H1 (cell line): ENCODE data around the gene TRIM46. TPM values are rescaled to one million over a fixed set of nuclear protein-coding genes. Genes with fewer than 3 reads are reported as not detected.

Experiments
- CTCF ChIA-PET: fragments of 300-600 bp; sonication (Branson Sonifier 250); formaldehyde crosslinking; loops from one replicate; lab custom pipeline; 2021; ENCODE audit not compliant: partially characterized antibody; lab: Charles Lee
- POLR2A ChIA-PET: fragments of 300-600 bp; sonication (Branson Sonifier 250); formaldehyde crosslinking; loops from one replicate; lab custom pipeline; 2021; ENCODE audit warnings: inconsistent platforms; ENCODE audit not compliant: partially characterized antibody; lab: Charles Lee
- DNase-seq, 2 experiments: peaks; one replicate each; pipeline versions ENCODE4 v3.0.0 to v3.0.0-alpha.2; 2010 to 2022; ENCODE audit warnings: low spot score in 2 of 2, low read depth in 1 of 2, mixed read lengths in 1 of 2
- FAIRE-seq: peaks from 2 replicates; lab custom pipeline; 2011; peaks lifted over from hg19 to GRCh38; lab: Jason Lieb, UNC
- H2AFZ ChIP-seq: 2 replicates; pipeline ENCODE4 v1.8.1; 2012; ENCODE audit warnings: low read length, inconsistent platforms
- H2AK5ac ChIP-seq: 2 replicates; pipeline ENCODE4 v1.6.1; 2013; ENCODE audit warnings: low read depth, low read length
- H2BK120ac ChIP-seq: replicated peaks from 2 replicates; pipeline ENCODE3; 2013; ENCODE audit warnings: low read depth, low read length, inconsistent platforms
- H2BK12ac ChIP-seq: 2 replicates; pipeline ENCODE4 v1.6.1; 2013; ENCODE audit warnings: low read depth, low read length
- H2BK15ac ChIP-seq: 2 replicates; pipeline ENCODE4 v1.6.1; 2013; ENCODE audit warnings: low read length
- H2BK20ac ChIP-seq: 2 replicates; pipeline ENCODE4 v1.6.1; 2013; ENCODE audit warnings: low read length
- H2BK5ac ChIP-seq: 2 replicates; pipeline ENCODE4 v1.6.1; 2013; ENCODE audit warnings: low read depth, low read length
- H3K14ac ChIP-seq: 2 replicates; pipeline ENCODE4 v1.6.1; 2013; ENCODE audit warnings: inconsistent platforms; ENCODE audit not compliant: insufficient read length
- H3K18ac ChIP-seq: 2 replicates; pipeline ENCODE4 v1.6.1; 2013; ENCODE audit warnings: low read length; ENCODE audit errors: extremely low read depth
- H3K23ac ChIP-seq: 2 replicates; pipeline ENCODE4 v1.6.1; 2013; ENCODE audit warnings: inconsistent platforms; ENCODE audit not compliant: insufficient read length
- H3K23me2 ChIP-seq: 2 replicates; pipeline ENCODE4 v1.6.1; 2013; ENCODE audit warnings: low read depth, low read length
- H3K27ac ChIP-seq: 2 replicates; pipeline ENCODE4 v1.6.1; 2011; ENCODE audit warnings: low read depth, low read length, inconsistent platforms
- H3K27me3 ChIP-seq, 4 experiments: replicated peaks in 1 of 4; 1 replicate in 1 of 4; 2 replicates in 3 of 4; pipeline versions ENCODE4 v1.6.1 to v1.8.1; 2011 to 2013; ENCODE audit warnings: low read length in 3 of 4, mild to moderate bottlenecking in 3 of 4, inconsistent platforms in 2 of 4, mixed read lengths in 2 of 4, moderate library complexity in 1 of 4; ENCODE audit not compliant: control insufficient read depth in 3 of 4, insufficient read depth in 3 of 4; ENCODE audit errors: extremely low read depth in 1 of 4
- H3K36me3 ChIP-seq, 4 experiments: 2 replicates each; pipeline versions ENCODE4 v1.6.1 to v1.8.1; 2011 to 2013; ENCODE audit warnings: mild to moderate bottlenecking in 4 of 4, low read length in 3 of 4, moderate library complexity in 2 of 4, control low read depth in 1 of 4, inconsistent platforms in 1 of 4; ENCODE audit not compliant: insufficient read depth in 4 of 4, control insufficient read depth in 2 of 4
- H3K4ac ChIP-seq: replicated peaks from 2 replicates; pipeline ENCODE3; 2013; ENCODE audit warnings: low read length, low read depth, mixed read lengths, inconsistent platforms; ENCODE audit not compliant: insufficient read length
- H3K4me1 ChIP-seq, 4 experiments: replicated peaks in 1 of 4; 1 replicate in 1 of 4; 2 replicates in 3 of 4; pipeline versions ENCODE4 v1.6.1 to v1.8.1; 2011 to 2013; ENCODE audit warnings: low read length in 3 of 4, inconsistent platforms in 2 of 4, mixed read lengths in 1 of 4; ENCODE audit not compliant: insufficient read depth in 4 of 4, control insufficient read depth in 3 of 4
- H3K4me2 ChIP-seq, 2 experiments: 2 replicates each; pipeline versions ENCODE4 v1.6.1 to v1.8.1; 2011 to 2013; ENCODE audit warnings: low read depth in 2 of 2, low read length in 2 of 2, control low read depth in 1 of 2, inconsistent platforms in 1 of 2, mild to moderate bottlenecking in 1 of 2; ENCODE audit not compliant: insufficient read depth in 1 of 2
- H3K4me3 ChIP-seq, 4 experiments: fragments of 200-600, 300-600 bp in 1 of 4; sonication (generic), shearing (Covaris generic), sonication (Bioruptor Twin) in 1 of 4; 2 replicates each; pipeline versions ENCODE4 v1.5.1 to v1.8.1; 2011 to 2016; ENCODE audit warnings: low read length in 4 of 4, low read depth in 3 of 4, control low read depth in 2 of 4, inconsistent platforms in 2 of 4, mild to moderate bottlenecking in 2 of 4, mixed read lengths in 1 of 4, moderate library complexity in 1 of 4; ENCODE audit not compliant: insufficient read depth in 2 of 4; ENCODE audit errors: extremely low read depth in 1 of 4
- H3K56ac ChIP-seq: replicated peaks from 2 replicates; pipeline ENCODE3; 2013; ENCODE audit warnings: low read depth, mild to moderate bottlenecking, mixed read lengths, low read length, inconsistent platforms; ENCODE audit not compliant: insufficient read length
- H3K79me1 ChIP-seq: 2 replicates; pipeline ENCODE4 v1.6.1; 2013; ENCODE audit warnings: low read depth, low read length, control low read depth
- H3K79me2 ChIP-seq, 2 experiments: 2 replicates each; pipeline versions ENCODE4 v1.6.1 to v1.8.1; 2012 to 2013; ENCODE audit warnings: low read length in 2 of 2, mild to moderate bottlenecking in 2 of 2, inconsistent platforms in 1 of 2; ENCODE audit not compliant: insufficient read depth in 2 of 2, control insufficient read depth in 1 of 2
- H3K9ac ChIP-seq, 4 experiments: replicated peaks in 1 of 4; 1 replicate in 1 of 4; 2 replicates in 3 of 4; pipeline versions ENCODE4 v1.6.1 to v1.8.1; 2011 to 2013; ENCODE audit warnings: low read depth in 3 of 4, low read length in 3 of 4, control low read depth in 2 of 4, mild to moderate bottlenecking in 2 of 4, moderate library complexity in 2 of 4, inconsistent platforms in 1 of 4; ENCODE audit errors: extremely low read depth in 1 of 4
- H3K9me3 ChIP-seq, 2 experiments: 2 replicates each; pipeline versions ENCODE4 v1.6.1 to v1.8.1; 2012 to 2013; ENCODE audit warnings: mild to moderate bottlenecking in 2 of 2, moderate library complexity in 2 of 2, control low read depth in 1 of 2, inconsistent platforms in 1 of 2, low read depth in 1 of 2, low read length in 1 of 2, mixed read lengths in 1 of 2; ENCODE audit not compliant: insufficient read depth in 2 of 2
- H4K20me1 ChIP-seq, 2 experiments: replicated peaks in 1 of 2; 2 replicates each; pipeline versions ENCODE3 to v1.8.1; 2011 to 2013; ENCODE audit warnings: inconsistent platforms in 2 of 2, low read length in 2 of 2, mild to moderate bottlenecking in 1 of 2; ENCODE audit not compliant: insufficient read depth in 2 of 2, control insufficient read depth in 1 of 2
- H4K5ac ChIP-seq: 2 replicates; pipeline ENCODE4 v1.6.1; 2013; ENCODE audit warnings: low read length, low read depth, mixed read lengths, inconsistent platforms; ENCODE audit not compliant: insufficient read length
- H4K8ac ChIP-seq: 2 replicates; pipeline ENCODE4 v1.8.0; 2013; ENCODE audit warnings: mild to moderate bottlenecking, moderate library complexity, low read length, inconsistent platforms; ENCODE audit not compliant: insufficient read depth; ENCODE audit errors: extremely low read depth
- H4K91ac ChIP-seq: replicated peaks from 2 replicates; pipeline ENCODE3; 2013; ENCODE audit warnings: low read length, mixed read lengths, inconsistent platforms; ENCODE audit not compliant: insufficient read length
- ASH2L ChIP-seq: fragments of 200-600, 300-600 bp; sonication (generic); IDR thresholded peaks from one replicate; pipeline ENCODE4 v1.7.1; 2017; ENCODE audit warnings: low read length
- ATF2 ChIP-seq: IDR thresholded peaks from 2 replicates; pipeline ENCODE4 v1.6.1; 2012; ENCODE audit warnings: low read length, inconsistent platforms
- BCL11A ChIP-seq, 2 experiments: IDR thresholded peaks; one replicate each; pipeline ENCODE4 v1.6.1; 2011; ENCODE audit warnings: low read depth in 2 of 2, low read length in 2 of 2, mild to moderate bottlenecking in 2 of 2
- E2F6 ChIP-seq: IDR thresholded peaks from 2 replicates; pipeline ENCODE4 v1.6.1; 2012; ENCODE audit warnings: inconsistent platforms
- MAX ChIP-seq: IDR thresholded peaks from 2 replicates; pipeline ENCODE4 v1.6.1; 2012; ENCODE audit warnings: inconsistent platforms
- RBBP5 ChIP-seq: IDR thresholded peaks from 2 replicates; pipeline ENCODE4 v1.7.1; 2012; ENCODE audit warnings: low read depth, mild to moderate bottlenecking, inconsistent platforms, low read length, moderate library complexity, borderline replicate concordance
- RFX5 ChIP-seq: IDR thresholded peaks from 2 replicates; pipeline ENCODE4 v1.6.1; 2011; ENCODE audit warnings: low read depth, low read length, improper control_type of control experiment, borderline replicate concordance
- SIN3A ChIP-seq, 2 experiments: IDR thresholded peaks in 1 of 2; conservative IDR thresholded peaks in 1 of 2; 2 replicates each; pipeline ENCODE4 v1.6.1; 2011 to 2012; ENCODE audit warnings: low read length in 2 of 2, improper control_type of control experiment in 1 of 2, low read depth in 1 of 2, mild to moderate bottlenecking in 1 of 2
- TEAD4 ChIP-seq: IDR thresholded peaks from 2 replicates; pipeline ENCODE4 v1.6.1; 2012; ENCODE audit warnings: low read depth, low read length, inconsistent platforms, mixed read lengths
- WGBS, 2 experiments: shearing (Covaris generic) in 1 of 2; methylation state at CpG; one replicate each; pipeline versions ENCODE4 v1.1.6 to v1.1.7; 2013 to 2015; ENCODE audit warnings: low lambda C conversion rate in 2 of 2, mixed read lengths in 2 of 2, inconsistent platforms in 1 of 2, low coverage in 1 of 2, missing lambda C conversion rate in 1 of 2; ENCODE audit not compliant: insufficient replicate concordance in 2 of 2, insufficient coverage in 1 of 2, insufficient read length in 1 of 2; ENCODE audit errors: extremely low coverage in 1 of 2, missing lambda C conversion rate in 1 of 2; 5-methylcytosine and 5-hydroxymethylcytosine counted together
- polyA plus RNA-seq, 7 experiments: library from polyadenylated mRNA; depleted of rRNA in 3 of 7; stranded (reverse) in 5 of 7; unstranded in 2 of 7; fragments of >200 nt in 5 of 7; fragments of 200-250 nt in 2 of 7; gene quantifications; 1 replicate in 5 of 7; 2 replicates in 1 of 7; 4 replicates in 1 of 7; pipeline versions ENCODE4 v1.2.1 to v1.2.3, GENCODE V29; 2011 to 2013; ENCODE audit warnings: missing spikeins in 2 of 7, mixed read lengths in 2 of 7
- total RNA-seq: library from RNA; stranded (reverse); fragmentation: NEBNext Ultra II Directional; extraction: Animal tissue kit (Norgen Biotek cat#: 25700); gene quantifications from 2 replicates; pipeline ENCODE4 v1.2.1, GENCODE V29; 2021

The TRIM46 gene
- total and polyA plus RNA-seq, 2 of the 8 experiments (the other 6 are each of a cell fraction or from before 2014, with no cell fraction given), result 15.5 to 21.6 TPM

GRCh38 chr1:155140630-155140953, 33.1 kb upstream of the TRIM46 start:
- peaks cover 6% of the 10 kb centered on the region; the same call in 1 of the 2 replicates for H3K23me2 ChIP-seq
- peak overlapping the region; percentile 91 for H2AFZ ChIP-seq
- CTCF ChIA-PET, result interaction anchor here (1.3 to 14.2 kb wide), 2 partner anchors 30 to 41 kb away, joined by 4 to 187 read pairs; partner anchors contain the start of genes KRTCAP2 and TRIM46
- no peak overlapping the region for H3K27ac ChIP-seq
- 19% methylated on average over 11 of the region's 11 CpGs; no CpG with 5 or more reads in 1 of the 2 experiments for WGBS, 2 experiments
- peaks cover 0 to 2% of the 10 kb centered on the region in 2 experiments; a peak in 1 of 4 replicates for H3K79me2 ChIP-seq
- peak overlapping the region; percentile 72 to 89 for H3K4me2 ChIP-seq
- H2BK12ac ChIP-seq, result no peak overlapping the region; the same call in 1 of the 2 replicates
- H3K9me3 ChIP-seq, result no peaks in the 10 kb centered on the region
- peaks cover 0 to 8% (median 7%) of the 10 kb centered on the region in 4 experiments; a peak in 4 of 7 replicates for H3K4me1 ChIP-seq
- H4K5ac ChIP-seq, result peak overlapping the region; percentile 68
- no peak overlapping the region for H3K56ac ChIP-seq
- H2BK20ac ChIP-seq, result no peak overlapping the region
- POLR2A ChIA-PET, result interaction anchor here (0.6 to 1.0 kb wide), 3 partner anchors 8 to 122 kb away, joined by 3 to 8 read pairs (median 4); partner anchors contain the start of gene KRTCAP2
- no peak overlapping the region for H2AK5ac ChIP-seq
- no peak overlapping the region for H3K9ac ChIP-seq
- no peaks in the 10 kb centered on the region for H3K27me3 ChIP-seq
- peak overlapping the region; percentile 70 to 96 (median 92); a peak in 7 of 8 replicates for H3K4me3 ChIP-seq
- no peak for FAIRE-seq
- TF ChIP-seq RBBP5 (0 out of 2 replicates have a peak, but pooled peaks have one; percentile 13), ATF2 (no peak), RFX5 (no peak), MAX (no peak), TEAD4 (no peak), SIN3A (conservative IDR thresholded peaks at IDR 0.05 in 1 of 2, IDR thresholded peaks at IDR 0.05 in 1 of 2; ENCODE audit: low read depth in 1 of 2, low read length in 2 of 2) (no peak), ASH2L (peak; percentile 15), E2F6 (0 out of 2 replicates have a peak, but pooled peaks have one; percentile 23), BCL11A (IDR thresholded peaks at IDR 0.05; ENCODE audit: low read depth in 2 of 2, low read length in 2 of 2) (no peak)
- TF ChIP-seq, all 59 proteins: peak for 3
- H4K20me1 ChIP-seq, result no peaks in the 10 kb centered on the region
- H4K91ac ChIP-seq, result no peak overlapping the region
- peak overlapping the region; percentile 88; the same call in 1 of the 2 replicates for H4K8ac ChIP-seq
- no peaks in the 10 kb centered on the region; the same call in 1 of the 2 replicates for H3K79me1 ChIP-seq
- no peak overlapping the region for H3K14ac ChIP-seq
- H2BK15ac ChIP-seq, result 0 out of 2 replicates have a peak overlapping the region, but pooled peaks have one; percentile 36
- no peak overlapping the region for H3K4ac ChIP-seq
- DNase-seq, result no peak
- H3K36me3 ChIP-seq, result no peaks in the 10 kb centered on the region; a peak in 1 of 8 replicates
- H2BK120ac ChIP-seq, result no peak overlapping the region
- H3K18ac ChIP-seq, result no peak overlapping the region
- no peak overlapping the region for H3K23ac ChIP-seq
- H2BK5ac ChIP-seq, result no peak overlapping the region
